PC-3 (cell line): Measurements from ENCODE around the gene DPCD. TPM values are rescaled to one million over a fixed set of nuclear protein-coding genes. Genes with fewer than 3 reads are reported as not detected.
A peak's percentile ranks its signal among the peaks of the same experiment; 100 is the strongest.

Source experiments
- ATAC-seq: fragments of 200-7000 bp; cut with Tn5 transposase; 2 replicates; pipeline ENCODE4 v1.9.1; 2020; ENCODE audit warnings: mild to moderate bottlenecking, moderate library complexity
- BruUV-seq: library from RNA; stranded (reverse); fragments of 400-500 nt; replicated peaks from 2 replicates; lab custom pipeline; 2021; lab: Mats Ljungman, UMichigan
- CTCF ChIA-PET: fragments of 300-600 bp; sonication (Branson Sonifier 250); formaldehyde crosslinking; loops from one replicate; lab custom pipeline; 2022; ENCODE audit warnings: antibody characterized with exemption; lab: Charles Lee
- POLR2A ChIA-PET: fragments of 300-600 bp; sonication (Branson Sonifier 250); formaldehyde crosslinking; loops from one replicate; lab custom pipeline; 2022; ENCODE audit warnings: antibody characterized with exemption; ENCODE audit not compliant: unreplicated experiment; lab: Charles Lee
- DNase-seq: peaks from one replicate; pipeline ENCODE4 v3.0.0-alpha.2; 2015
- H2AFZ ChIP-seq: fragments of 300-600 bp; sonication (generic); 2 replicates; pipeline ENCODE4 v1.6.0; 2016; ENCODE audit warnings: antibody characterized with exemption, low read length
- H3F3A ChIP-seq: fragments of 300-600 bp; sonication (generic); one replicate; pipeline ENCODE4 v1.6.0; 2017; ENCODE audit warnings: antibody characterized with exemption, low read length, control low read depth, mild to moderate bottlenecking; ENCODE audit not compliant: unreplicated experiment
- H3K27ac ChIP-seq: fragments of 300-600 bp; sonication (generic); 2 replicates; pipeline ENCODE4 v1.5.1; 2016; ENCODE audit warnings: mild to moderate bottlenecking, low read length
- H3K27me3 ChIP-seq: fragments of 300-600 bp; sonication (generic); 2 replicates; pipeline ENCODE4 v1.6.1; 2016; ENCODE audit warnings: low read length, mixed read lengths
- H3K36me3 ChIP-seq: fragments of 300-600 bp; sonication (generic); 2 replicates; pipeline ENCODE4 v1.6.1; 2016; ENCODE audit warnings: low read depth, mixed run types, low read length, mixed read lengths
- H3K4me1 ChIP-seq: fragments of 300-600 bp; sonication (generic); 2 replicates; pipeline ENCODE4 v1.5.1; 2016; ENCODE audit warnings: low read length; ENCODE audit not compliant: insufficient read depth
- H3K4me2 ChIP-seq: fragments of 300-600 bp; sonication (generic); 2 replicates; pipeline ENCODE4 v1.6.0; 2016; ENCODE audit warnings: low read length
- H3K4me3 ChIP-seq: fragments of 300-600 bp; sonication (generic); 2 replicates; pipeline ENCODE4 v1.5.1; 2016; ENCODE audit warnings: mild to moderate bottlenecking, low read length, mixed read lengths
- H3K79me2 ChIP-seq: fragments of 300-600 bp; sonication (generic); 2 replicates; pipeline ENCODE4 v1.6.1; 2017; ENCODE audit warnings: low read length, mixed read lengths
- H3K9ac ChIP-seq: fragments of 300-600 bp; sonication (generic); 2 replicates; pipeline ENCODE4 v1.6.0; 2016; ENCODE audit warnings: mild to moderate bottlenecking, low read length
- H3K9me2 ChIP-seq: fragments of 300-600 bp; sonication (generic); replicated peaks from 2 replicates; pipeline ENCODE4 v1.6.1; 2016; ENCODE audit warnings: mixed run types, low read length, mixed read lengths
- H3K9me3 ChIP-seq: fragments of 300-600 bp; sonication (generic); 2 replicates; pipeline ENCODE4 v1.6.1; 2016; ENCODE audit warnings: low read length, mixed read lengths
- H4K20me1 ChIP-seq: fragments of 300-600 bp; sonication (generic); 2 replicates; pipeline ENCODE4 v1.6.1; 2016; ENCODE audit warnings: low read length, mixed read lengths
- EZH2 ChIP-seq: fragments of 300-600 bp; sonication (generic); IDR thresholded peaks from one replicate; pipeline ENCODE4 v1.6.1; 2017; ENCODE audit warnings: antibody characterized with exemption, mild to moderate bottlenecking, low read length; ENCODE audit not compliant: unreplicated experiment
- EZH2phosphoT487 ChIP-seq: fragments of 300-600 bp; sonication (generic); IDR thresholded peaks from 2 replicates; pipeline ENCODE4 v1.6.1; 2018; ENCODE audit warnings: mild to moderate bottlenecking, antibody characterized with exemption, low read length, borderline replicate concordance
- intact Hi-C: fragments of 100-400 bp; cut with micrococcal nuclease; formaldehyde crosslinking; loops from 2 replicates; pipeline ENCODE4 v1.9.0; 2023
- total RNA-seq: library from RNA; depleted of rRNA; stranded (reverse); fragments of >200 nt; gene quantifications from 2 replicates; pipeline ENCODE4 v1.2.3, GENCODE V29; 2014
- TF ChIP-seq, protein P1 (sequence below): fragments of 300-600 bp; sonication (generic); conservative IDR thresholded peaks from 2 replicates; pipeline ENCODE4 v1.5.1; 2017; ENCODE audit warnings: antibody characterized with exemption, low read depth, mild to moderate bottlenecking, low read length

DPCD gene
- total RNA-seq, 1 experiment from 2014 or later = 37.1 TPM

DNA sequence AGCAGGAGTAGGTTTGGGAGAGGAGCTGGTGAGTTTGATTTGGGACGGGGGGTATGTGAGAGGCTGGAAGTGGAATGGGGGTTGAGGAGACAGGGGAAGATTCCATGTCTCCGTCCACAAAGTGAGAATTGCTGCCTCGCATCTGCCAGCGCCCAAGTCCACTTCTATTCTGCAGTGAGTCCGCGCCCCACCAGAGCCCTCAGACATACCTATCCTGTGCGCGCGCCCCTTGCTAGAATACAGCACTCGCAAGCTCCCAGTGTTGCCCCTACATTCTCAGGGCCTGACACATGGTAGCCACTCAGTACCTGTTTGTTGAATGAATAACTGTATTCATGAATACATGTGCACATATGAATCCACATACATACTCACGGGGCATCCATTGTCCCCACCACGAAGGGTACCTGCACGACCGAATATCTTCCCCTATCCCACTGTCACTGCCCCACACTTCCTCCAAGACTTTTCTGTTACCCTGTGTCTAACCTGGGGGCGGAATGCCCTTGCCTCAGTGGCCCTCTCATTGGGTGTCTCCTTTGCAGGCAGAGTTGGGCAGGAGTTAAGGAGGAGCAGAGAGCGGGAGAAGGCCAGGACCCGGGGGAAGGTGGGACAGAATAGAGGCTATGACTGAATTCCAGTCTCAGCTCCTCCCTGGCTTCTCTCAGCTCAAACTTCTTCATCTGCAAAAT lies 19.9 kb upstream of the DPCD start:
- TF ChIP-seq EZH2phosphoT487 = no peak
- TF ChIP-seq, protein P1, sequence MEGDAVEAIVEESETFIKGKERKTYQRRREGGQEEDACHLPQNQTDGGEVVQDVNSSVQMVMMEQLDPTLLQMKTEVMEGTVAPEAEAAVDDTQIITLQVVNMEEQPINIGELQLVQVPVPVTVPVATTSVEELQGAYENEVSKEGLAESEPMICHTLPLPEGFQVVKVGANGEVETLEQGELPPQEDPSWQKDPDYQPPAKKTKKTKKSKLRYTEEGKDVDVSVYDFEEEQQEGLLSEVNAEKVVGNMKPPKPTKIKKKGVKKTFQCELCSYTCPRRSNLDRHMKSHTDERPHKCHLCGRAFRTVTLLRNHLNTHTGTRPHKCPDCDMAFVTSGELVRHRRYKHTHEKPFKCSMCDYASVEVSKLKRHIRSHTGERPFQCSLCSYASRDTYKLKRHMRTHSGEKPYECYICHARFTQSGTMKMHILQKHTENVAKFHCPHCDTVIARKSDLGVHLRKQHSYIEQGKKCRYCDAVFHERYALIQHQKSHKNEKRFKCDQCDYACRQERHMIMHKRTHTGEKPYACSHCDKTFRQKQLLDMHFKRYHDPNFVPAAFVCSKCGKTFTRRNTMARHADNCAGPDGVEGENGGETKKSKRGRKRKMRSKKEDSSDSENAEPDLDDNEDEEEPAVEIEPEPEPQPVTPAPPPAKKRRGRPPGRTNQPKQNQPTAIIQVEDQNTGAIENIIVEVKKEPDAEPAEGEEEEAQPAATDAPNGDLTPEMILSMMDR = no peak
- no peak for TF ChIP-seq EZH2
- DNase-seq (no peak), ATAC-seq (no peak)
- Histone ChIP-seq H3K79me2 (no peaks in the 10 kb centered on the region), H3K27me3 (no peaks in the 10 kb centered on the region), H3K9me2 (no peaks in the 10 kb centered on the region), H3K4me1 (peaks cover 11% of the 10 kb centered on the region; the same call in 1 of the 2 replicates), H3K9me3 (no peaks in the 10 kb centered on the region), H3K4me2 (no peak overlapping the region), H4K20me1 (no peaks in the 10 kb centered on the region), H3K36me3 (no peaks in the 10 kb centered on the region), H2AFZ (no peak overlapping the region), H3K4me3 (no peak overlapping the region), H3K9ac (no peak overlapping the region), H3K27ac (no peak overlapping the region), H3F3A (no peaks in the 10 kb centered on the region)
- CTCF ChIA-PET = no interaction called here
- POLR2A ChIA-PET = no interaction called here
- BruUV-seq = no TSS peak
- intact Hi-C loops = loop anchor here (5.0 to 10.0 kb wide), 2 partner anchors 263 to 406 kb away; no protein-coding TSS in a partner anchor

- Histone ChIP-seq H3K79me2 (no peaks in the 10 kb centered on the region), H3K27ac (no peak overlapping the region), H3K27me3 (no peaks in the 10 kb centered on the region), H4K20me1 (no peaks in the 10 kb centered on the region), H3K9ac (no peak overlapping the region), H3K4me3 (peak overlapping the region; percentile 82), H3K4me1 (peaks cover 11% of the 10 kb centered on the region; the same call in 1 of the 2 replicates), H3K9me2 (no peaks in the 10 kb centered on the region), H3K4me2 (peak overlapping the region; percentile 99), H3F3A (no peaks in the 10 kb centered on the region), H2AFZ (peak overlapping the region; percentile 99), H3K9me3 (no peaks in the 10 kb centered on the region), H3K36me3 (no peaks in the 10 kb centered on the region)
- intact Hi-C loops = loop anchor here (5.0 to 10.0 kb wide), 2 partner anchors 264 to 407 kb away; no protein-coding TSS in a partner anchor
- BruUV-seq = no TSS peak
- ATAC-seq (no peak), DNase-seq (no peak)
- CTCF ChIA-PET = interaction anchor here (0.6 to 1.0 kb wide), 4 partner anchors 102 to 537 kb away, joined by 3 to 7 read pairs (median 3); no protein-coding TSS in a partner anchor
- TF ChIP-seq, protein P1 = no peak
- TF ChIP-seq EZH2phosphoT487 = no peak
- no peak for TF ChIP-seq EZH2
- POLR2A ChIA-PET = no interaction called here
These were observed 18.8 kb upstream of the DPCD start for GRCh38 chr10:101569323-101569621.
